RWPE1 (cell line): Measurements from ENCODE around the gene ECD.
A peak's percentile ranks its signal among the peaks of the same experiment; 100 is the strongest.

Experiments
- CTCF ChIA-PET: fragments of 350-600 bp; sonication (Branson Sonifier 250); formaldehyde crosslinking; extraction: SDS; loops from one replicate; lab custom pipeline; 2021; lab: Yijun Ruan, JAX
- POLR2A ChIA-PET: fragments of 400-600 bp; formaldehyde crosslinking; extraction: SDS; loops from one replicate; lab custom pipeline; 2020; ENCODE audit warnings: antibody characterized with exemption; ENCODE audit not compliant: low non-redundant PET; lab: Yijun Ruan, JAX
- DNase-seq: peaks from one replicate; pipeline ENCODE4 v3.0.0; 2012; ENCODE audit warnings: low spot score
- H3K27ac ChIP-seq: fragments of 450-650 bp; 2 replicates; pipeline ENCODE4 v1.5.1; 2017
- TF ChIP-seq, protein P1 (sequence below): fragments of 450-650 bp; conservative IDR thresholded peaks from 2 replicates; pipeline ENCODE4 v1.5.1; 2017; ENCODE audit warnings: low read depth, mild to moderate bottlenecking

ECD gene

DNA sequence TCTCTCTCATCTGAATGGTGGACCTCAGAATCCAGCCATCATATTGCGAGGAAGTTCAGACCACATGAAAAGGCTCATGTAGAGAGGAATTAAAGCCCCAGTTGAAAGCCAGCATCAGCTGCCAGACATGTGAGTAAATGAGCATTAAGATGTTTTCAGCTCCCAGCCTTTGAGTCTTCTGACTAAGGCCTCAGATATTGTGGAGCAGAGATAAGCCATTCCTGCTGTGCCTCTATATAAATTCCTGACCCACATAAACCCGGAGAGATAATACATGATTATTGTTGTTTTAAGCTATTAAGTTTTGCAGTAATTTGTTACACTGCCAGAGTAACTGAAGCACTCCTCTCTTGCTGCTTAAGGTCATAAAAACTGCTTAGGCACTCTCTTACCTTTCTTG is 14.8 kb upstream of the ECD start:
- DNase-seq, result no peak
- ChIA-PET POLR2A (interaction anchor here (0.6 to 1.1 kb wide), 2 partner anchors 14 to 64 kb away, joined by 3 to 4 read pairs; no protein-coding TSS in a partner anchor), CTCF (interaction anchor here (1.0 to 1.2 kb wide), 2 partner anchors 10 to 24 kb away, joined by 3 read pairs; no protein-coding TSS in a partner anchor)
- H3K27ac ChIP-seq, result no peak overlapping the region
- TF ChIP-seq, protein P1, sequence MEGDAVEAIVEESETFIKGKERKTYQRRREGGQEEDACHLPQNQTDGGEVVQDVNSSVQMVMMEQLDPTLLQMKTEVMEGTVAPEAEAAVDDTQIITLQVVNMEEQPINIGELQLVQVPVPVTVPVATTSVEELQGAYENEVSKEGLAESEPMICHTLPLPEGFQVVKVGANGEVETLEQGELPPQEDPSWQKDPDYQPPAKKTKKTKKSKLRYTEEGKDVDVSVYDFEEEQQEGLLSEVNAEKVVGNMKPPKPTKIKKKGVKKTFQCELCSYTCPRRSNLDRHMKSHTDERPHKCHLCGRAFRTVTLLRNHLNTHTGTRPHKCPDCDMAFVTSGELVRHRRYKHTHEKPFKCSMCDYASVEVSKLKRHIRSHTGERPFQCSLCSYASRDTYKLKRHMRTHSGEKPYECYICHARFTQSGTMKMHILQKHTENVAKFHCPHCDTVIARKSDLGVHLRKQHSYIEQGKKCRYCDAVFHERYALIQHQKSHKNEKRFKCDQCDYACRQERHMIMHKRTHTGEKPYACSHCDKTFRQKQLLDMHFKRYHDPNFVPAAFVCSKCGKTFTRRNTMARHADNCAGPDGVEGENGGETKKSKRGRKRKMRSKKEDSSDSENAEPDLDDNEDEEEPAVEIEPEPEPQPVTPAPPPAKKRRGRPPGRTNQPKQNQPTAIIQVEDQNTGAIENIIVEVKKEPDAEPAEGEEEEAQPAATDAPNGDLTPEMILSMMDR, result no peak

DNA sequence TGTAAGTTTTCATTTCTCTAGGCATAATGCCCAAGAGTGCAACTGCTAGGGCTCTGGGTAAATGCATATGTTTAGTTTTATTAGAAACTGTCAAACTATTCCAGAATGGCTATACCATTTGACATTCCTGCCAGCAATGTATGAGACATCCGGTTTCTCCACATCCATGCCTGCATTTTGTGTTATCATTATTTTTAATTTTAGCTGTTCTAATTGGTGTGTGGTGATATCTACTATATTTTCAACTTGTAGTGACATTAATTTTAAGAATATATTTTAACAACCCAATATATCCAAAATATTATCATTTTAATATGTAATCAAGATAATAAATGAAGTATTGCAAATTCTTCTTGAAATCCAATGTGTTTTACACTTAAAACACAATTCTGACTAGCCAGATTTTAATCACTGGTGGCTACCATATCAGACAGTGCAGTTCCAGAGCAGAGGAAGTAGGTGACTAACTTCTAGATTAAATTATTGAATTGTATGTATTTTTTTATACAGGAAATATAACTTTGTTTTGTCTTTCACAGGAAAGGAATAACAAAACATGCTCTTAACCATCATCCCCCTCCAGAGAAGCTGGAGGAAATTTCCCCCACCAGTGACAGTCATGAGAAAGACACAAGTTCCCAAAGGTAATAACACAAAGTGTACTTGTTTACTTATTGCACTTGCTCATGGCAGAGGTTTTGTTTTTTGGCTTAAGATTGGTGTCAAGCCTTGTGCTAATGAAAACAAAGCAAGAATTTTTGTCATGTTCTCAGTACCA is 6.5 kb upstream of the ECD start:
- TF ChIP-seq, protein P1, result no peak
- CTCF ChIA-PET, result interaction anchor here (0.6 kb wide), 2 partner anchors 23 to 91 kb away, joined by 3 to 4 read pairs; no protein-coding TSS in a partner anchor
- POLR2A ChIA-PET, result no interaction called here
- H3K27ac ChIP-seq, result no peak overlapping the region
- DNase-seq, result no peak

DNA sequence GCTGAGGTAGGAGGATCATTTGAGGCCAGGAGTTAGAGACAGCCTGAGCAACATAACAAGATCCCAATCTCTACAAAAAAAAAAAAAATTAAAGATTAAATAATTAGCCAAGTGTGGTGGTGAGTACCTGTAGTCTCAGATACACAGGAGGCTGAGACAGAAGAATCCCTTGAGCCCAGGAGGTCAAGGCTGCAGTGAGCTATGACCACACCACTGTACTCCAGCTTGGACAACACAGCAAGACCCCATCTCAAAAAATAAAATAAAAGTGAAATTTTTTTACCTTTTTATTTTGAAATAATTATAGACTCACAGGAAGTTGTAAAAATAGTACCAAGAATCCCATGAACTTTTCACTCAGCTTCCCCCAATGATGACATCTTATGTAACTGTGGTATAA is 5.1 kb upstream of the ECD start:
- ChIA-PET POLR2A (no interaction called here), CTCF (no interaction called here)
- TF ChIP-seq, protein P1, result no peak
- H3K27ac ChIP-seq, result no peak overlapping the region
- no peak for DNase-seq

DNA sequence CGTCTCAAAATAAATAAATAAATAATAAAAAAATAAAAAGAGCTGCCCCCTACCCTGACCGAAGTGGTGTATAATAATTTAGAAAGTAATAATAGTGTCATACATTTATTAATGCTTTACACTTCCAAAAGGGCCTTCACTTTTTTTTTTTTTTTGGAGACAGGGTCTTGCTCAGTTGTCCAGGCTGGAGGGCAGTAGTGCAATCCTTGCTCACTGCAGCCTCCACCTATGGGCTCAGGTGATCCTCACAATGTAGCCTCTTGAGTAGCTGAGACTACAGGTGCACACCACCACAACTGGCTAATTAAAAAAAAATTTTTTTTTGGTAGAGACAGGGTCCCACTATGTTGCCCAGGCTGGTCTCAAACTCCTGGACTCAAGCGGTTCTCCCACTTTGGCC is 1.5 kb upstream of the ECD start:
- H3K27ac ChIP-seq, result peak overlapping the region; percentile 94
- TF ChIP-seq, protein P1, result no peak
- no peak for DNase-seq
- ChIA-PET POLR2A (interaction anchor here (1.3 kb wide), 1 partner anchor 13 kb away, joined by 3 read pairs; no protein-coding TSS in a partner anchor), CTCF (interaction anchor here (0.5 to 3.0 kb wide), 4 partner anchors 10 to 176 kb away, joined by 3 to 12 read pairs (median 5); no protein-coding TSS in a partner anchor)

DNA sequence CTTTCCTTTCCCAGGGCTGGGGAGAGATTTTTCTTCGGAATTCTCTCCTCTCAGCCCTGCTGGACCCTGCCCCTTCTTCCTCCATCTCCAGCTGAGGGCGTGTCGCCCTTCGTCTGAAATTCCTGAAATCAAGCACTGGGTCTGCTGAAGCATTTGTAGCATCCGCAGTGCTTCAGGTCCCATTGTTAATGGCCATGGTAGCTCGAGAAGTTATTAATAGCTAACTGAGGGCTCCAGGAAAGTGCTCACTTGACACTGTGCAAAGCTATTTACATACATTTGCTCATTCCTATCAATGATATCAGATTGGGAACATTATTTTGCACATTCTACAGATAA is 626 bp upstream of the ECD start:
- DNase-seq, result no peak
- H3K27ac ChIP-seq, result peak overlapping the region; percentile 94
- TF ChIP-seq, protein P1, result no peak
- ChIA-PET CTCF (interaction anchor here (0.6 kb wide), 3 partner anchors 180 to 667 kb away, joined by 3 to 4 read pairs (median 4); no protein-coding TSS in a partner anchor), POLR2A (interaction anchor here (1.3 kb wide), 1 partner anchor 13 kb away, joined by 3 read pairs; no protein-coding TSS in a partner anchor)

DNA sequence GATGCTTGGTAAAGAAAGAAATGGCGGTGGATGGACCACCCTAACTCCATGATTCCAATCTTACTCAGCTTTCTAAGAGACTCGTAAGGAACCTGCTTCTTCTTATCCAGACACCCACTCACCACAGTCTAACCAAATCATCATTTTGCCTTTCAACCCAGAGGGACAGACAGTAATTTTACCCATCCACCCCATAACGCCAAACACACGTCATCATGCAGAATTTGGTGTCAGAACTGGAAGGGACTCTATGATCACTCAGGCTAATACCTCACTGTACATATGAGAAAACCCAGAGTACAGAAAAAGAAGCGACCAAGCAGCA is 388 bp downstream of the ECD start:
- peak overlapping the region; percentile 94 for H3K27ac ChIP-seq
- TF ChIP-seq, protein P1, result no peak
- ChIA-PET CTCF (interaction anchor here (0.5 to 0.6 kb wide), 2 partner anchors 24 to 71 kb away, joined by 3 read pairs; partner anchors contain the start of gene P4HA1), POLR2A (interaction anchor here (0.6 kb wide), 1 partner anchor 440 kb away, joined by 3 read pairs; no protein-coding TSS in a partner anchor)
- DNase-seq, result no peak
